ENCODE data around the gene ZNF500.

Gene ZNF500

GRCh38 chr16:4718466-4718865 lies 48.5 kb downstream of the ZNF500 start:
- Histone ChIP-seq H3K4me1 (ENCODE audit: insufficient read depth, low read length) (peaks cover 19% of the 10 kb centered on the region; the same call in 1 of the 2 replicates), H3K27ac (ENCODE audit: low read depth, low read length) (peak overlapping the region; percentile 43; the same call in 1 of the 2 replicates), H3K36me3 (ENCODE audit: insufficient read depth, low read length) (peaks cover 39% of the 10 kb centered on the region), H3K27me3 (ENCODE audit: insufficient read depth, low read length) (no peaks in the 10 kb centered on the region), H3K9ac (ENCODE audit: low read depth, low read length) (no peak overlapping the region), H3K9me3 (ENCODE audit: insufficient read depth, low read depth, low read length) (no peaks in the 10 kb centered on the region), H3K4me3 (ENCODE audit: low read length) (no peak overlapping the region)
- 47% methylated on average over 5 of the region's 5 CpGs for WGBS

GRCh38 chr16:4714996-4715395 lies 52.0 kb downstream of the ZNF500 start:
- H3K36me3 ChIP-seq (ENCODE audit: insufficient read depth, low read length), result peaks cover 50% of the 10 kb centered on the region
- no peaks in the 10 kb centered on the region for H3K27me3 ChIP-seq (ENCODE audit: insufficient read depth, low read length)
- no peak overlapping the region for H3K27ac ChIP-seq (ENCODE audit: low read depth, low read length)
- H3K9ac ChIP-seq (ENCODE audit: low read depth, low read length), result no peak overlapping the region
- H3K9me3 ChIP-seq (ENCODE audit: insufficient read depth, low read depth, low read length), result no peaks in the 10 kb centered on the region
- H3K4me3 ChIP-seq (ENCODE audit: low read length), result no peak overlapping the region
- H3K4me1 ChIP-seq (ENCODE audit: insufficient read depth, low read length), result peaks cover 19% of the 10 kb centered on the region; the same call in 1 of the 2 replicates
- 96% methylated on average over 2 of the region's 2 CpGs for WGBS

GRCh38 chr16:4713663-4714501 lies 53.1 kb downstream of the ZNF500 start:
- Histone ChIP-seq H3K36me3 (ENCODE audit: insufficient read depth, low read length) (peaks cover 55% of the 10 kb centered on the region), H3K9ac (ENCODE audit: low read depth, low read length) (peak overlapping the region; percentile 39; the same call in 1 of the 2 replicates), H3K9me3 (ENCODE audit: insufficient read depth, low read depth, low read length) (no peaks in the 10 kb centered on the region), H3K27me3 (ENCODE audit: insufficient read depth, low read length) (no peaks in the 10 kb centered on the region), H3K4me3 (ENCODE audit: low read length) (no peak overlapping the region), H3K27ac (ENCODE audit: low read depth, low read length) (peak overlapping the region; percentile 41; the same call in 1 of the 2 replicates), H3K4me1 (ENCODE audit: insufficient read depth, low read length) (peaks cover 17% of the 10 kb centered on the region; the same call in 1 of the 2 replicates)
- WGBS, result 65% methylated on average over 18 of the region's 18 CpGs

GRCh38 chr16:4709481-4709880 lies 57.5 kb downstream of the ZNF500 start:
- Histone ChIP-seq H3K36me3 (ENCODE audit: insufficient read depth, low read length) (peaks cover 72% of the 10 kb centered on the region), H3K27me3 (ENCODE audit: insufficient read depth, low read length) (no peaks in the 10 kb centered on the region), H3K9me3 (ENCODE audit: insufficient read depth, low read depth, low read length) (no peaks in the 10 kb centered on the region), H3K27ac (ENCODE audit: low read depth, low read length) (no peak overlapping the region), H3K4me3 (ENCODE audit: low read length) (no peak overlapping the region), H3K9ac (ENCODE audit: low read depth, low read length) (no peak overlapping the region), H3K4me1 (ENCODE audit: insufficient read depth, low read length) (peaks cover 10% of the 10 kb centered on the region; the same call in 1 of the 2 replicates)
- whole genome bisulfite sequencing, result 100% methylated on average over 3 of the region's 4 CpGs

- no peaks in the 10 kb centered on the region for H3K9me3 ChIP-seq (ENCODE audit: insufficient read depth, low read depth, low read length)
- 94% methylated on average over 7 of the region's 7 CpGs for WGBS
- H3K4me3 ChIP-seq (ENCODE audit: low read length), result no peak overlapping the region
- H3K36me3 ChIP-seq (ENCODE audit: insufficient read depth, low read length), result peaks cover 72% of the 10 kb centered on the region
- no peak overlapping the region for H3K27ac ChIP-seq (ENCODE audit: low read depth, low read length)
- no peaks in the 10 kb centered on the region for H3K4me1 ChIP-seq (ENCODE audit: insufficient read depth, low read length)
- H3K9ac ChIP-seq (ENCODE audit: low read depth, low read length), result no peak overlapping the region
- no peaks in the 10 kb centered on the region for H3K27me3 ChIP-seq (ENCODE audit: insufficient read depth, low read length)
Observed at GRCh38 chr16:4706871-4707270, 60.1 kb downstream of the ZNF500 start.

- Histone ChIP-seq H3K36me3 (ENCODE audit: insufficient read depth, low read length) (peaks cover 78% of the 10 kb centered on the region), H3K27ac (ENCODE audit: low read depth, low read length) (no peak overlapping the region), H3K4me3 (ENCODE audit: low read length) (no peak overlapping the region), H3K4me1 (ENCODE audit: insufficient read depth, low read length) (no peaks in the 10 kb centered on the region), H3K27me3 (ENCODE audit: insufficient read depth, low read length) (no peaks in the 10 kb centered on the region), H3K9me3 (ENCODE audit: insufficient read depth, low read depth, low read length) (no peaks in the 10 kb centered on the region), H3K9ac (ENCODE audit: low read depth, low read length) (no peak overlapping the region)
- 96% methylated on average over 14 of the region's 14 CpGs for WGBS
Observed at GRCh38 chr16:4704913-4705312, 62.0 kb downstream of the ZNF500 start.

GRCh38 chr16:4704491-4704890 lies 62.5 kb downstream of the ZNF500 start:
- no peaks in the 10 kb centered on the region for H3K4me1 ChIP-seq (ENCODE audit: insufficient read depth, low read length)
- no peaks in the 10 kb centered on the region for H3K27me3 ChIP-seq (ENCODE audit: insufficient read depth, low read length)
- H3K4me3 ChIP-seq (ENCODE audit: low read length), result no peak overlapping the region
- no peaks in the 10 kb centered on the region for H3K9me3 ChIP-seq (ENCODE audit: insufficient read depth, low read depth, low read length)
- H3K27ac ChIP-seq (ENCODE audit: low read depth, low read length), result no peak overlapping the region
- H3K36me3 ChIP-seq (ENCODE audit: insufficient read depth, low read length), result peaks cover 78% of the 10 kb centered on the region
- WGBS, result 93% methylated on average over 8 of the region's 8 CpGs
- H3K9ac ChIP-seq (ENCODE audit: low read depth, low read length), result no peak overlapping the region

GRCh38 chr16:4703906-4704305 lies 63.1 kb downstream of the ZNF500 start:
- Histone ChIP-seq H3K9ac (ENCODE audit: low read depth, low read length) (no peak overlapping the region), H3K27me3 (ENCODE audit: insufficient read depth, low read length) (no peaks in the 10 kb centered on the region), H3K4me3 (ENCODE audit: low read length) (no peak overlapping the region), H3K9me3 (ENCODE audit: insufficient read depth, low read depth, low read length) (no peaks in the 10 kb centered on the region), H3K36me3 (ENCODE audit: insufficient read depth, low read length) (peaks cover 81% of the 10 kb centered on the region), H3K27ac (ENCODE audit: low read depth, low read length) (no peak overlapping the region), H3K4me1 (ENCODE audit: insufficient read depth, low read length) (no peaks in the 10 kb centered on the region)
- 97% methylated on average over 7 of the region's 7 CpGs for WGBS

- Histone ChIP-seq H3K4me3 (ENCODE audit: low read length) (no peak overlapping the region), H3K36me3 (ENCODE audit: insufficient read depth, low read length) (peaks cover 88% of the 10 kb centered on the region), H3K9ac (ENCODE audit: low read depth, low read length) (no peak overlapping the region), H3K27ac (ENCODE audit: low read depth, low read length) (no peak overlapping the region), H3K4me1 (ENCODE audit: insufficient read depth, low read length) (no peaks in the 10 kb centered on the region), H3K27me3 (ENCODE audit: insufficient read depth, low read length) (no peaks in the 10 kb centered on the region), H3K9me3 (ENCODE audit: insufficient read depth, low read depth, low read length) (no peaks in the 10 kb centered on the region)
- whole genome bisulfite sequencing, result 92% methylated on average over 7 of the region's 7 CpGs
Observed at GRCh38 chr16:4702466-4702808, 64.5 kb downstream of the ZNF500 start.

- Histone ChIP-seq H3K27me3 (ENCODE audit: insufficient read depth, low read length) (no peaks in the 10 kb centered on the region), H3K9ac (ENCODE audit: low read depth, low read length) (no peak overlapping the region), H3K27ac (ENCODE audit: low read depth, low read length) (no peak overlapping the region), H3K9me3 (ENCODE audit: insufficient read depth, low read depth, low read length) (no peaks in the 10 kb centered on the region), H3K4me3 (ENCODE audit: low read length) (no peak overlapping the region), H3K36me3 (ENCODE audit: insufficient read depth, low read length) (peaks cover 88% of the 10 kb centered on the region), H3K4me1 (ENCODE audit: insufficient read depth, low read length) (no peaks in the 10 kb centered on the region)
- 96% methylated on average over 17 of the region's 17 CpGs for WGBS
Observed at GRCh38 chr16:4701791-4702465, 65.0 kb downstream of the ZNF500 start.

- H3K36me3 ChIP-seq (ENCODE audit: insufficient read depth, low read length), result peaks cover 88% of the 10 kb centered on the region
- H3K9me3 ChIP-seq (ENCODE audit: insufficient read depth, low read depth, low read length), result no peaks in the 10 kb centered on the region
- H3K27ac ChIP-seq (ENCODE audit: low read depth, low read length), result no peak overlapping the region
- H3K4me3 ChIP-seq (ENCODE audit: low read length), result no peak overlapping the region
- H3K9ac ChIP-seq (ENCODE audit: low read depth, low read length), result no peak overlapping the region
- no peaks in the 10 kb centered on the region for H3K27me3 ChIP-seq (ENCODE audit: insufficient read depth, low read length)
- 94% methylated on average over 33 of the region's 33 CpGs for WGBS
- no peaks in the 10 kb centered on the region for H3K4me1 ChIP-seq (ENCODE audit: insufficient read depth, low read length)
Observed at GRCh38 chr16:4700997-4701743, 65.8 kb downstream of the ZNF500 start.

Data from HUES64 (cell line).